Measurements from ENCODE around the gene AIFM2. TPM values are rescaled to one million over a fixed set of nuclear protein-coding genes. Genes with fewer than 3 reads are reported as not detected.

The AIFM2 gene
- total and polyA plus RNA-seq, 2 of the 13 experiments (the other 11 are each of a cell fraction or from before 2014, with no cell fraction given): 20.3 to 29.5 TPM

DNA sequence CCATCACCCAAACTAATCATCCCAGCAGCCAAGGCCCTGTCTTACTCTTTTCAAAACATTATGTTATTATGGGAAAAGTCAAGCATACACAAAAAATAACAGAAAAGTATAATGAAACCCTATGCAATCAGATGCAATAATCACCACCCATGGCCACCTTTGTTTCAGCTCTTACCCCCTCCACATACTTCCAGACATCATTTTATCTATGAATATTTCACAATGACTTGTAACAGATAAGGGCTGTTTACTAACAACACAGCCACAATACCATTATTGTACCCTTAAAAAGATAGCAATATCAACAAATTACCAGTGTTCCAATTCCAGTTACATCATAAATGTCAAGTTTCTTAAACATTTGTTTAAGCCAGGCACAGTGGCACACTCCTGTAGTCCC, 35.2 kb downstream of the AIFM2 start:
- in situ Hi-C loops (cut with HindIII; ENCODE audit: extremely low pct_ligation_motif_present, low pct_unique_long_range_greater_than_20kb): no loop called here
- ATAC-seq: no peak

More for the DNA sequence above, 35.2 kb downstream of the AIFM2 start:
- ChIA-PET POLR2A (no interaction called here), CTCF (ENCODE audit: low intra/inter-chr PET ratio, low total read pairs) (no interaction called here)
- no peak for TF ChIP-seq ZNF296 (CRISPR knock-in tag; conservative IDR thresholded peaks at IDR 0.05)
- no peak for TF ChIP-seq ZNF3 (CRISPR knock-in tag; IDR thresholded peaks at IDR 0.05)
- TF ChIP-seq MIER2 (CRISPR knock-in tag; IDR thresholded peaks at IDR 0.05): no peak
- no peak for TF ChIP-seq HNRNPK (IDR thresholded peaks at IDR 0.05; ENCODE audit: low read depth, low read length, poor library complexity, severe bottlenecking)
- TF ChIP-seq CEBPG (CRISPR knock-in tag; IDR thresholded peaks at IDR 0.05): no peak
- no peak for TF ChIP-seq ONECUT2 (CRISPR knock-in tag; IDR thresholded peaks at IDR 0.05)
- TF ChIP-seq, protein P1, sequence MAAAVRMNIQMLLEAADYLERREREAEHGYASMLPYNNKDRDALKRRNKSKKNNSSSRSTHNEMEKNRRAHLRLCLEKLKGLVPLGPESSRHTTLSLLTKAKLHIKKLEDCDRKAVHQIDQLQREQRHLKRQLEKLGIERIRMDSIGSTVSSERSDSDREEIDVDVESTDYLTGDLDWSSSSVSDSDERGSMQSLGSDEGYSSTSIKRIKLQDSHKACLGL (CRISPR knock-in tag; IDR thresholded peaks at IDR 0.05): no peak
- TF ChIP-seq, protein P2, sequence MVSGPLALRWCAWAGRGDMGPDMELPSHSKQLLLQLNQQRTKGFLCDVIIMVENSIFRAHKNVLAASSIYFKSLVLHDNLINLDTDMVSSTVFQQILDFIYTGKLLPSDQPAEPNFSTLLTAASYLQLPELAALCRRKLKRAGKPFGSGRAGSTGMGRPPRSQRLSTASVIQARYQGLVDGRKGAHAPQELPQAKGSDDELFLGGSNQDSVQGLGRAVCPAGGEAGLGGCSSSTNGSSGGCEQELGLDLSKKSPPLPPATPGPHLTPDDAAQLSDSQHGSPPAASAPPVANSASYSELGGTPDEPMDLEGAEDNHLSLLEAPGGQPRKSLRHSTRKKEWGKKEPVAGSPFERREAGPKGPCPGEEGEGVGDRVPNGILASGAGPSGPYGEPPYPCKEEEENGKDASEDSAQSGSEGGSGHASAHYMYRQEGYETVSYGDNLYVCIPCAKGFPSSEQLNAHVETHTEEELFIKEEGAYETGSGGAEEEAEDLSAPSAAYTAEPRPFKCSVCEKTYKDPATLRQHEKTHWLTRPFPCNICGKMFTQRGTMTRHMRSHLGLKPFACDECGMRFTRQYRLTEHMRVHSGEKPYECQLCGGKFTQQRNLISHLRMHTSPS (CRISPR knock-in tag; IDR thresholded peaks at IDR 0.05; ENCODE audit: low read depth): no peak
- no peak for TF ChIP-seq SNAI1 (CRISPR knock-in tag; IDR thresholded peaks at IDR 0.05; ENCODE audit: borderline replicate concordance)
- TF ChIP-seq HOXD1 (CRISPR knock-in tag; IDR thresholded peaks at IDR 0.05): no peak
- TF ChIP-seq NR2F2 (IDR thresholded peaks at IDR 0.05; ENCODE audit: borderline replicate concordance, low read depth): no peak
- no peak for TF ChIP-seq ELF4 (CRISPR knock-in tag; IDR thresholded peaks at IDR 0.05; ENCODE audit: borderline replicate concordance)
- no peak for TF ChIP-seq NFKBIZ (CRISPR knock-in tag; IDR thresholded peaks at IDR 0.05)
- no peak for TF ChIP-seq PHF20 (CRISPR knock-in tag; IDR thresholded peaks at IDR 0.05)
- no peak for TF ChIP-seq NR2F6 (IDR thresholded peaks at IDR 0.05)
- TF ChIP-seq NR2F6 (CRISPR knock-in tag; IDR thresholded peaks at IDR 0.05): no peak
- TF ChIP-seq, protein P3, sequence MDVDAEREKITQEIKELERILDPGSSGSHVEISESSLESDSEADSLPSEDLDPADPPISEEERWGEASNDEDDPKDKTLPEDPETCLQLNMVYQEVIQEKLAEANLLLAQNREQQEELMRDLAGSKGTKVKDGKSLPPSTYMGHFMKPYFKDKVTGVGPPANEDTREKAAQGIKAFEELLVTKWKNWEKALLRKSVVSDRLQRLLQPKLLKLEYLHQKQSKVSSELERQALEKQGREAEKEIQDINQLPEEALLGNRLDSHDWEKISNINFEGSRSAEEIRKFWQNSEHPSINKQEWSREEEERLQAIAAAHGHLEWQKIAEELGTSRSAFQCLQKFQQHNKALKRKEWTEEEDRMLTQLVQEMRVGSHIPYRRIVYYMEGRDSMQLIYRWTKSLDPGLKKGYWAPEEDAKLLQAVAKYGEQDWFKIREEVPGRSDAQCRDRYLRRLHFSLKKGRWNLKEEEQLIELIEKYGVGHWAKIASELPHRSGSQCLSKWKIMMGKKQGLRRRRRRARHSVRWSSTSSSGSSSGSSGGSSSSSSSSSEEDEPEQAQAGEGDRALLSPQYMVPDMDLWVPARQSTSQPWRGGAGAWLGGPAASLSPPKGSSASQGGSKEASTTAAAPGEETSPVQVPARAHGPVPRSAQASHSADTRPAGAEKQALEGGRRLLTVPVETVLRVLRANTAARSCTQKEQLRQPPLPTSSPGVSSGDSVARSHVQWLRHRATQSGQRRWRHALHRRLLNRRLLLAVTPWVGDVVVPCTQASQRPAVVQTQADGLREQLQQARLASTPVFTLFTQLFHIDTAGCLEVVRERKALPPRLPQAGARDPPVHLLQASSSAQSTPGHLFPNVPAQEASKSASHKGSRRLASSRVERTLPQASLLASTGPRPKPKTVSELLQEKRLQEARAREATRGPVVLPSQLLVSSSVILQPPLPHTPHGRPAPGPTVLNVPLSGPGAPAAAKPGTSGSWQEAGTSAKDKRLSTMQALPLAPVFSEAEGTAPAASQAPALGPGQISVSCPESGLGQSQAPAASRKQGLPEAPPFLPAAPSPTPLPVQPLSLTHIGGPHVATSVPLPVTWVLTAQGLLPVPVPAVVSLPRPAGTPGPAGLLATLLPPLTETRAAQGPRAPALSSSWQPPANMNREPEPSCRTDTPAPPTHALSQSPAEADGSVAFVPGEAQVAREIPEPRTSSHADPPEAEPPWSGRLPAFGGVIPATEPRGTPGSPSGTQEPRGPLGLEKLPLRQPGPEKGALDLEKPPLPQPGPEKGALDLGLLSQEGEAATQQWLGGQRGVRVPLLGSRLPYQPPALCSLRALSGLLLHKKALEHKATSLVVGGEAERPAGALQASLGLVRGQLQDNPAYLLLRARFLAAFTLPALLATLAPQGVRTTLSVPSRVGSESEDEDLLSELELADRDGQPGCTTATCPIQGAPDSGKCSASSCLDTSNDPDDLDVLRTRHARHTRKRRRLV (CRISPR knock-in tag; IDR thresholded peaks at IDR 0.05): no peak
- TF ChIP-seq KDM2A (CRISPR knock-in tag; IDR thresholded peaks at IDR 0.05; ENCODE audit: borderline replicate concordance, low read depth): no peak
- no peak for TF ChIP-seq MATR3 (CRISPR knock-in tag; IDR thresholded peaks at IDR 0.05)
- TF ChIP-seq, protein P4, sequence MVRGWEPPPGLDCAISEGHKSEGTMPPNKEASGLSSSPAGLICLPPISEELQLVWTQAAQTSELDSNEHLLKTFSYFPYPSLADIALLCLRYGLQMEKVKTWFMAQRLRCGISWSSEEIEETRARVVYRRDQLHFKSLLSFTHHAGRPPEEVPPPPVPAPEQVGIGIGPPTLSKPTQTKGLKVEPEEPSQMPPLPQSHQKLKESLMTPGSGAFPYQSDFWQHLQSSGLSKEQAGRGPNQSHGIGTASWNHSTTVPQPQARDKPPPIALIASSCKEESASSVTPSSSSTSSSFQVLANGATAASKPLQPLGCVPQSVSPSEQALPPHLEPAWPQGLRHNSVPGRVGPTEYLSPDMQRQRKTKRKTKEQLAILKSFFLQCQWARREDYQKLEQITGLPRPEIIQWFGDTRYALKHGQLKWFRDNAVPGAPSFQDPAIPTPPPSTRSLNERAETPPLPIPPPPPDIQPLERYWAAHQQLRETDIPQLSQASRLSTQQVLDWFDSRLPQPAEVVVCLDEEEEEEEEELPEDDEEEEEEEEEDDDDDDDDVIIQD (CRISPR knock-in tag; IDR thresholded peaks at IDR 0.05; ENCODE audit: low read depth): no peak
- no peak for TF ChIP-seq TGIF2 (CRISPR knock-in tag; IDR thresholded peaks at IDR 0.05)
- no peak overlapping the region for H3K4me3 ChIP-seq (replicated peaks in 1 of 3; ENCODE audit: insufficient read depth in 1 of 3, low read depth in 2 of 3, low read length in 3 of 3)
- no peaks in the 10 kb centered on the region for H3K9me3 ChIP-seq (ENCODE audit: low read length)
- H3K79me2 ChIP-seq (ENCODE audit: insufficient read depth, low read length): no peaks in the 10 kb centered on the region
- H3K36me3 ChIP-seq (replicated peaks in 1 of 2; ENCODE audit: control insufficient read depth in 1 of 2, insufficient read depth in 2 of 2, low read length in 2 of 2): peaks cover 12 to 77% of the 10 kb centered on the region in 2 experiments
- H3K9ac ChIP-seq (ENCODE audit: insufficient read depth, low read depth, low read length): no peak overlapping the region
- H2AFZ ChIP-seq (ENCODE audit: low read length): no peak overlapping the region
- no peak overlapping the region for H3K4me2 ChIP-seq (ENCODE audit: low read depth, low read length)
- no peaks in the 10 kb centered on the region for H3K27me3 ChIP-seq (ENCODE audit: control insufficient read depth in 1 of 2, insufficient read depth in 2 of 2, low read length in 2 of 2)
- intact Hi-C loops (cut with micrococcal nuclease; ENCODE audit: unreplicated experiment): no loop called here
- FAIRE-seq: no peak
- no peaks in the 10 kb centered on the region for H4K20me1 ChIP-seq (ENCODE audit: insufficient read depth, low read length)
- DNase-seq (ENCODE audit: low spot score): no peak
- H3K4me1 ChIP-seq (ENCODE audit: insufficient read depth, low read length): peaks cover 32% of the 10 kb centered on the region
- no peak overlapping the region for H3K27ac ChIP-seq (ENCODE audit: extremely low read length, insufficient read depth, low read length)
- no TSS peak for BruUV-seq (replicated peaks)

Data from HepG2 (cell line).